ENCODE results near the gene PRRT1. TPM values are rescaled to one million over a fixed set of nuclear protein-coding genes. Genes with fewer than 3 reads are reported as not detected.

PRRT1 gene
- total RNA-seq, 2 experiments from 2014 or later, result 1.1 TPM

DNA sequence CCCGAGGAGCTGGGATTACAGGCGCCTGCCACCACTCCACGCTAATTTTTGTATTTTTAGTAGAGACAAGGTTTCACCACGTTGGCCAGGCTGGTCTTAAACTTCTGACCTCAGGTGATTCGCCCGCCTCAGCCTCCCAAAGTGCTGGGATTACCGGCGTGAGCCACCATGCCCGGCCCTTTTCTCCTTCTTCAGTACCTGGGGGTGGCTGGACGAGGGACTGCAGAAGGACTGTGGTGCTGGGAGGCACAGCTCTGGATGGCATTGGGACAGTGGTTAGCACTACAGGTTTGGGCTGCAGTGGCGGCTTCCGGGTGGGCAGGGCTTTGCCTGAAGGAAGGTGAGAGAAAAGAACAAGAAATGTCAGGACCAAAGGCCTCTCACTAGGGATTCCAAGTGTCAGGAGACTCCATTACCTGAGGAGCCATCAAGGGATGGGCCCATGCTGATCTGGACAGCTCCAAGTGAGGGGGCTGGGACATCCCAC, 31.1 kb downstream of the PRRT1 start:
- CTCF ChIA-PET, result interaction anchor here (0.6 kb wide), 1 partner anchor 735 kb away, joined by 4 read pairs; no protein-coding TSS in a partner anchor
- DNase-seq, result no peak
- intact Hi-C loops (cut with micrococcal nuclease), result no loop called here
- Mint-ChIP-seq H3K9me3 (no peaks in the 10 kb centered on the region), H3K27ac (no peak overlapping the region), H3K4me3 (no peak overlapping the region), H3K36me3 (ENCODE audit: low read depth) (peaks cover 21% of the 10 kb centered on the region), H3K27me3 (ENCODE audit: low read depth) (no peaks in the 10 kb centered on the region), H3K4me1 (ENCODE audit: low read depth) (peaks cover 10% of the 10 kb centered on the region)

DNA sequence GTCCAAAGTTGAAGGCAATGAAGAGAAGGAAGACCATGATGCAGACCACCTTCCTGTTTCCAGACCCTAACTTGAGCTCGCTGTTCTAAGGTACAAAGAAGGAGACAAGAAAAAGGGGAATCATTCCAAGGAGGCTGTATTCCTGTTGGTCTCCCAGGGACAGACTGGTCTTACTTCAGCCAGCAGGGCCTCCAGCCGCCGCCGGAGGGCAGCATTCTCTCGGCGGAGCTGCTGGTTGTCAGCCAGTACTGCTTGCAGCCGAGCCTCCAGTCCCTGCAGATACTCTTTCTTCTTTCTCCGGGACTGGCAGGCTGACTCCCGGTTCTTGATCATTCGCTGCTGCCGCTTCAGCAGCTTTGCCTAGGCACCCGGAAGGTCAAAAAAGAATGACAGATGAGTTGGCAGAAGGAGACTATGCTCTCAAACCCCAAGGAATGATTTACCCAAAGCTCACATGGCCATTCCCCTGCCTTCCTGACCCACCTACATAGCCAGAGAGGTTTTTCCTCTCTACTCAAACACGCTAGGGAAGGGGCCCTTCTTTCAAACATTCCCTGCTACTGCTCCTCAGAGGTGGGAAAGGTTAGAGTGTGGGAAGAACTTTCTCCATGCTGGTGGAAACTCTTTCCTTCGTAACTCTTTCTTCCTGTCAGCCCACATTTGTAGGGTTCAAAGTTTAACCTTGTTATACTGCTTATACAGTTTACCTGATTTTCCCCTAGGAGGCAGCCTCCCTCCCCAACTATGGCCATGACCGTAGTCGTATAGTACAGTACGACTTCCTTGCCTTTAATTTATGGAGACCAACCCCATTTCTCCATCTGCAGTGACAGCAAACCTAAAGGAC, 32.7 kb downstream of the PRRT1 start:
- no peaks in the 10 kb centered on the region for H3K27me3 Mint-ChIP-seq (ENCODE audit: low read depth)
- H3K4me1 Mint-ChIP-seq (ENCODE audit: low read depth), result peaks cover 10% of the 10 kb centered on the region
- peak; percentile 82 for DNase-seq
- intact Hi-C loops (cut with micrococcal nuclease), result loop anchor here (1.0 kb wide), 2 partner anchors 35 to 76 kb away; partner anchors contain the start of gene PPT2
- no peak overlapping the region for H3K4me3 Mint-ChIP-seq
- CTCF ChIA-PET, result interaction anchor here (0.6 to 3.2 kb wide), 12 partner anchors 10 to 287 kb away, joined by 3 to 25 read pairs (median 3); partner anchors contain the start of genes ATF6B, FKBPL and GPSM3
- H3K36me3 Mint-ChIP-seq (ENCODE audit: low read depth), result peaks cover 25% of the 10 kb centered on the region
- no peaks in the 10 kb centered on the region for H3K9me3 Mint-ChIP-seq
- peak overlapping the region; percentile 13 for H3K27ac Mint-ChIP-seq

DNA sequence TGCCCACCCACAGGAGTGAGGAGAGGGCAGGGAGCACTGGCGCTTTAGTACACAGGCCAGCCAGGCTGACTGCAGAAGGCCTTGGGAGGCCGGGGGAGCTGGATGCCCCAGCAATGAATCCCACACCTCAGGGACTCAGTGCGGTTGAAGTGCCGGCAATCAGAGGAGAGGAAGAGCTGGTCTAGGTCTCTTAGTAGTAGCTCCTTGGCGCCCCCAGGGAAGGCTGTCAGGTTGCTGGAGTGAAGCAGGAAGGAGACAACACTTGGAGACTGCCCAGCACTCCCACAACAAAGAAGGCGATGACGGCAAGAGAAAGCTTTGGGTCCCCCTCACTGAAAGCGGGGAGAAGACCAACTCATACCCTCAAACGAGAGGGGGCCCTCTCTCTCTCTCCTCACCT, 34.3 kb downstream of the PRRT1 start:
- Mint-ChIP-seq H3K9me3 (no peaks in the 10 kb centered on the region), H3K27ac (no peak overlapping the region), H3K27me3 (ENCODE audit: low read depth) (no peaks in the 10 kb centered on the region), H3K4me1 (ENCODE audit: low read depth) (peaks cover 10% of the 10 kb centered on the region), H3K4me3 (no peak overlapping the region), H3K36me3 (ENCODE audit: low read depth) (peaks cover 25% of the 10 kb centered on the region)
- CTCF ChIA-PET, result interaction anchor here (0.9 to 3.2 kb wide), 9 partner anchors 11 to 165 kb away, joined by 3 to 25 read pairs (median 4); partner anchors contain the start of genes ATF6B, FKBPL and GPSM3
- intact Hi-C loops (cut with micrococcal nuclease), result no loop called here
- DNase-seq, result no peak

DNA sequence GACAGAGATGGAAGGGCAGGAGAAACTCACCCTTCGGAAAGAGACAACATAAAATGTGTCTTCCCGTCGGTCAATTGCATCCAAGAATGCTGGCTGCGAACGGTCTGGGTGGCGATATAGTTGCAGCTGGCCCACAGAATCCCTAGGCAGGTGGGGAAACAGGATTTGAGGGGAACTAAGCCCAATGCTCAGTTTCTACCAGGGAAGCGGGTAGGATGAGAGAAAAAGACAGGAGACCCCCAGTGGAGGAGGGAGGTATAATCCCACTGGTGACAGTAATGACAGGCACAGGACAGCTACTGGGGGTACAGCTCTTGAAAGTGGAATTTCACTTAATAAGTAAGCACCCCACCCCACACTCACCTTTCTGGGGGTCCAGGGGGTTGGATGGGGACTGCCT, 35.1 kb downstream of the PRRT1 start:
- Mint-ChIP-seq H3K36me3 (ENCODE audit: low read depth) (peaks cover 20% of the 10 kb centered on the region), H3K4me3 (no peak overlapping the region), H3K4me1 (ENCODE audit: low read depth) (peaks cover 10% of the 10 kb centered on the region), H3K27me3 (ENCODE audit: low read depth) (no peaks in the 10 kb centered on the region), H3K27ac (no peak overlapping the region), H3K9me3 (no peaks in the 10 kb centered on the region)
- no peak for DNase-seq
- intact Hi-C loops (cut with micrococcal nuclease), result no loop called here
- CTCF ChIA-PET, result interaction anchor here (0.7 to 3.2 kb wide), 7 partner anchors 12 to 164 kb away, joined by 3 to 25 read pairs (median 4); partner anchors contain the start of genes ATF6B and FKBPL

DNA sequence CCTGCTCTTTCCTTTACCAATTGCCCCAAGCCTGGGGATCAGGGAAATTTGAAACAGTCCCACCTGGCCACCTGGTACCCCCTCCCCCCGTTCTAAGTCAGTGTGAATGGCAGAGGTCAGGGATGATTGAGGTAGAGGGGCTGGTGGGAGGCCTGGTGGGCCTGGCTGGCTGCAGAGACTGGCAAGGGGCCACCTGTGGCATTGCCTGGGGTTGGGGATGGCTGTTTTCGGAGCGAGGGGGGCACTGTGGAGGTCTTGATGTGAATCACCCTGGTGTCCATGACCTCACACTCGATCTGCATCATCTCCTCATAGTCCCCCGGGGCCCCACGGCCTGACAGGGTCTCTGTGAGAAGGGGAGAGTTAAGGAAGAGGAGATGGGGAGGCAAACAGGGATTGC, 36.1 kb downstream of the PRRT1 start:
- Mint-ChIP-seq H3K4me3 (no peak overlapping the region), H3K27me3 (ENCODE audit: low read depth) (no peaks in the 10 kb centered on the region), H3K4me1 (ENCODE audit: low read depth) (peaks cover 10% of the 10 kb centered on the region), H3K9me3 (no peaks in the 10 kb centered on the region), H3K27ac (no peak overlapping the region), H3K36me3 (ENCODE audit: low read depth) (peaks cover 19% of the 10 kb centered on the region)
- CTCF ChIA-PET, result no interaction called here
- DNase-seq, result no peak
- intact Hi-C loops (cut with micrococcal nuclease), result no loop called here

DNA sequence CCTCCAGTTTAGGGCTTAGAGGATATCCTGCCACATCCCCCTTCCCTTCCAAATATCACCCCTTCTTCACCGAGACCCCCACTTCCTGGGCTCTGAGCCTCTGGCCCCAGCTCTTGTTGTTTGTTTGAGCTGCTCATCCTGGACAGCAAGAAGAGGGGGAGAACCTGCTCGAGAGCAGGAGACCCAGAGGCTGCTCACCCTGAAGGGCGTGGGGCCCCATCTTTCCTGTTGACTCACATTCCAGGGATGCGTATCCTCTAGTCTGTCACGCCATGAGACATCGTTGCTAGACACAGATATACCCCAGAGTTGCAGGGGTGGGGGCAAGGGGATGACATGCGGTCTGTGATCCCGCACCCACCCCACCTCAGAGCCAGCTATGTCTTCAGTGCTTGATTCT, 36.9 kb downstream of the PRRT1 start:
- CTCF ChIA-PET, result interaction anchor here (0.6 to 1.0 kb wide), 2 partner anchors 40 to 81 kb away, joined by 3 read pairs; no protein-coding TSS in a partner anchor
- peaks cover 12% of the 10 kb centered on the region for H3K4me1 Mint-ChIP-seq (ENCODE audit: low read depth)
- H3K27ac Mint-ChIP-seq, result no peak overlapping the region
- H3K27me3 Mint-ChIP-seq (ENCODE audit: low read depth), result no peaks in the 10 kb centered on the region
- intact Hi-C loops (cut with micrococcal nuclease), result no loop called here
- H3K9me3 Mint-ChIP-seq, result no peaks in the 10 kb centered on the region
- H3K36me3 Mint-ChIP-seq (ENCODE audit: low read depth), result peaks cover 19% of the 10 kb centered on the region
- H3K4me3 Mint-ChIP-seq, result no peak overlapping the region
- DNase-seq, result no peak

DNA sequence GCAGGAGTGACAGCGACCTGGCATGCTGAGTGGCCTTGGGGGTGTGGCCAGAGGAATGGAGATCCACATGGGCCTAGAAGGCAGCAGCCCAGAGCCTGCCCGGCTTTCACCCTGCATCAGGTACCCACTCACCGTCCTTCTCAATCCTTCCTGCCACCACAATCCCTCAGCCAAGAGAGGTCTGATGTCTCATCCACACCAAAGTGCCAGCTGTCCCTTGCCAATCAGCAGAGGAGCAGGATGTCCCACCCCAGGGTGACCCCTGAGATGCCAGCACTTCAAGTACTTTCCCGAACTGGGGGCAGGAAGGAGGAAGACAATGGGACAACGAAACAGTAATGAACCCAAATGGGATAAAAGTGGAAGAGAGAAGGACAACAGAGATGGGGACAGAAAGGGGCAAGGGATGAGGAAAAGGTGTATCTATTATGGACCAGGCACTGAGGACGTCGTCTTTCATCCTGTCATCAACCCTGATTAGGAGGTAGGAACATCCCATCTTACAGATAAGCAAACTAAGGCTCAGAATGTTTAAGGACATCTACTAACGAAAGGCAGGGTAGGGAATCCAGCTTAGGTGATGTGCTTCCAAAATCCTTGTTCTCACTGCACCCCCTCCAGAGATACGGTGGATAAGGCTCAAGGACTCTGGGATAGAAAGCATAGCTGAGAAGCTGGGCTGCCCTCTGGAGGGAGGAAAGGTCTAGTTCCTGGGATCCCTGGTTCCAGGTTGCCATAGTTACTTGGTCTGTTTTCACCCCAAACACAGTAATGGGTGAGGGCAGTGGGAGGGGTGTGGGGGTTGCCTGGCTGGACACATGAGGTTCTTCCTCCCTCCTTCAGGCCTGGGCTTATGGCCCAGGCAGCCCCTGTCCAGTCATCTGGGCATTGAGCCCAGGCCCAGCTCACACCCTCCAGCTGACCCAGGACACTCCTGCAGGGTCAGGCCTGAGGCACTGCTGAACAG, 38.1 kb downstream of the PRRT1 start:
- Mint-ChIP-seq H3K4me3 (no peak overlapping the region), H3K27ac (peak overlapping the region; percentile 54), H3K4me1 (ENCODE audit: low read depth) (peaks cover 15% of the 10 kb centered on the region), H3K36me3 (ENCODE audit: low read depth) (peaks cover 15% of the 10 kb centered on the region), H3K9me3 (no peaks in the 10 kb centered on the region), H3K27me3 (ENCODE audit: low read depth) (no peaks in the 10 kb centered on the region)
- no peak for DNase-seq
- CTCF ChIA-PET, result no interaction called here
- intact Hi-C loops (cut with micrococcal nuclease), result no loop called here

DNA sequence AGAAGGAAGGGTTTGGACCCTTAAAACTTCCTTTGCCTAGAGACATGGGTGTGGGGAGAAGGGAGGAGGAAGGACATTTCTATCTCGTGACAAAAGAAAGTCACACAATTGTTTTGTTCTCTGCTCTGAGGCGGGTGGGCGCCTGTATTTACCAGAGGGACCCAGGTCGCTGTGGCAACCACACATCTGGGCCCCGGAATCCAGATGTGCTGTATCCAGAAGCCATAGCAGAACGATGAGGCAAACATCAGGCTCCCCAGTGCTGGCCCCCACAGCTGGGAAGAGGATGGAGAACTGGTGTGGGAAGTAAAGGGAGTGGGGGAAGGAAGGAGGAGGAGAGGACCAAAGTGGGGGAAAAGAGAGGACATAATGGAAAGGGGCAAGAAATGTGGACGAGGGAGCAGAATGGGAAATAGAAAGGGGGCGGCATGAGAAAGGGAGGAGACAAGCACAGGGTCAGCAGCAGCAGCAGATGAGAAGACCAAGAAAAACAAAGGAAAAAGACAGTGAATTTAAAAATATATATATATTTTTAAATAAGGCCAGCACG, 39.2 kb downstream of the PRRT1 start:
- peaks cover 27% of the 10 kb centered on the region for H3K4me1 Mint-ChIP-seq (ENCODE audit: low read depth)
- no peaks in the 10 kb centered on the region for H3K27me3 Mint-ChIP-seq (ENCODE audit: low read depth)
- peaks cover 9% of the 10 kb centered on the region for H3K36me3 Mint-ChIP-seq (ENCODE audit: low read depth)
- H3K27ac Mint-ChIP-seq, result no peak overlapping the region
- no peak for DNase-seq
- CTCF ChIA-PET, result no interaction called here
- intact Hi-C loops (cut with micrococcal nuclease), result no loop called here
- H3K4me3 Mint-ChIP-seq, result no peak overlapping the region
- H3K9me3 Mint-ChIP-seq, result no peaks in the 10 kb centered on the region

DNA sequence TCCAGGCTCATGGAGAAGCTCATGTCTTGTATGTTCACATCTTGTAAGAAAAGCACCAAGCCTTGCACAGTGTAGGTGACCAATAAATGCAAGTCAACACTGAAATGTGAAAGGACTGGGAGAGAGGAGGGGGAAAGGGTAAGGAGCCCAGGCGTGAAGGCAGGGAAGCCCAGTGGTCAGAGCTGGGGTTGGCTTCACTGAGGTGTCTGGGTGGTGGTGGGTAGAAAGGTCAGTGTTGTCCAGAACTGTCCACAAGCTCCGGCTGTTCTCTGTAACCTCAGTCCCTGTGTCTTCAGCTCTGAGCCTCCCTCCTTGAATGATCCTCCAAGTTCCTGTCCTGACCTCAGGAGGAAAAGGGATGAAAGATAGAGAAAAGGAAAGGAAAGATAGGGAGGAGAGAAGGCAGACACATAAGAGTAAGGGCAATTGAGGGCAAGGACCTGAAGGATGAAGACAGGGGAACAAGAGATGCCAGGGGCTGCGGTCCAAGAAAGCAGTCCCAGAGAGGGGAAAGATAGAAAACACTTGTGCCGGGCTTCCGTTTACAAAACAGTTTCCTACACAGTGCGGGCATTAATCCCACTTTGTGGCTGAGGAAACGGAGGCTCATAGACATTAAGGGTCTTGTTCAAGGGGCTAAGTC, 40.2 kb downstream of the PRRT1 start:
- no peak overlapping the region for H3K4me3 Mint-ChIP-seq
- peaks cover 28% of the 10 kb centered on the region for H3K4me1 Mint-ChIP-seq (ENCODE audit: low read depth)
- H3K36me3 Mint-ChIP-seq (ENCODE audit: low read depth), result peaks cover 8% of the 10 kb centered on the region
- intact Hi-C loops (cut with micrococcal nuclease), result no loop called here
- H3K27me3 Mint-ChIP-seq (ENCODE audit: low read depth), result no peaks in the 10 kb centered on the region
- CTCF ChIA-PET, result no interaction called here
- DNase-seq, result no peak
- H3K27ac Mint-ChIP-seq, result peak overlapping the region; percentile 6
- H3K9me3 Mint-ChIP-seq, result no peaks in the 10 kb centered on the region

DNA sequence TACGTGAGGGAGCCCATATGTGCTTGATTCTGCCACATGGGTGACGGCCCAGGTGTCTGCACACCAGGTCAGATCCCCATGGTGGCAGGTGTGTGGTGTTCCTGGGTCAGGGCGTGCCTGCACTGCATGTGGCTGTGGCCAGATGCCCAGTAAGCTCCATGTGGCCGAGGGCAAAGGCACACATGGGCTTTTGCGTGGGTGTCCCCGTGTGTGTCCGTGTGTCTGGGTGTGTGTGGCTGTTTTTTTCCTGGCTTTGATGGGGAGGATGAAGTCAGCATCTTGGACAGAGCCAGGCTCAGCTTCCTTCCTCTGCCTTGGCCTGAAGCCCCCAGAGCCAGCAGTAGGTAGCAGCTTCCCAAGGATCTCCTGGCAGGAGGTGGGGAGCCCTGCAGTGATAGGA, 41.1 kb downstream of the PRRT1 start:
- Mint-ChIP-seq H3K27me3 (ENCODE audit: low read depth) (no peaks in the 10 kb centered on the region), H3K27ac (no peak overlapping the region), H3K9me3 (no peaks in the 10 kb centered on the region), H3K4me3 (no peak overlapping the region), H3K36me3 (ENCODE audit: low read depth) (peaks cover 4% of the 10 kb centered on the region), H3K4me1 (ENCODE audit: low read depth) (peaks cover 28% of the 10 kb centered on the region)
- no peak for DNase-seq
- CTCF ChIA-PET, result no interaction called here
- intact Hi-C loops (cut with micrococcal nuclease), result no loop called here

DNA sequence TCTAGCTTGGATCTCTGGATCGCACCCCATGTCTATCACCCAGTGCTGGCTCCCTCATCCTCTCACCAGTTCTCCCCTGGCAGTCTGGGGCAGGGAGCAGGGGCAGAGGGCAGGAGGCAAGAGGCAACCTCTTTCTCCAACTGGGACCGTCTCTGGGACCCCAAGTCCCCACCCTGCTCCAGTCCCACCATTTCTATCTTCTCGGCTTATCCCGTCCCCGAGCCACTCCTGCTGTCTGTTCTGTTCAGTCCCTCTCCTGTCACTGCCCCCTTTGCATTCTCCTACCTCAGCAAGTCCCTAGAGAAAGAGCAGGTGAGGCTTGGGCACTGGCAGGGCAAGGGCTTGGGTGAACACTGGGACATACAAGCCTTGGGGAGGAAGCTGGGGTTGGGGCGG, 42.0 kb downstream of the PRRT1 start:
- Mint-ChIP-seq H3K27me3 (ENCODE audit: low read depth) (no peaks in the 10 kb centered on the region), H3K27ac (no peak overlapping the region), H3K36me3 (ENCODE audit: low read depth) (peaks cover 2% of the 10 kb centered on the region), H3K4me1 (ENCODE audit: low read depth) (peaks cover 26% of the 10 kb centered on the region), H3K4me3 (no peak overlapping the region), H3K9me3 (no peaks in the 10 kb centered on the region)
- no peak for DNase-seq
- intact Hi-C loops (cut with micrococcal nuclease), result no loop called here
- CTCF ChIA-PET, result no interaction called here
